Measurements from ENCODE around the gene PLPPR2.

DNA sequence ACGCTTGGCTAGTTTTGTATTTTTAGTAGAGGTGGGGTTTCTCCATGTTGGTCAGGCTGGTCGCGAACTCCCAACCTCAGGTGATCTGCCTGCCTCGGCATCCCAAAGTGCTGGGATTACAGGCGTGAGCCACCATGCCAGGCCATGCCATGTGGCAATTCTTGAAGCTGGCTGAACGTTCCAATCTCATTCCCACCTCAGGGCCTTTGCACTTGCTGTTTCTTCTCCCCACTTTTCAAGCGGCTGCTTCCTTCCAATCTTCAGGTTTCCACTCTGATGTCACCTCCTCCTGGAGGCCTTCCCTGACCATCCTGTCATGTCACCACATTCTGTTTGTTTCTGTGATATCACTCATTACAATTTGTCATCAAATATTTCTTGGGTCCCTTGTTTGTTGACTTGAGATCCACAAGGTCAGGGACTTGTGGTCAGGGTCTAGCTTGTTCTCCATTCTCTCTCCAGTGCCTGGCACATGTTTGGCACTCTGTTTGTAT, 24.7 kb downstream of the PLPPR2 start:
- TF ChIP-seq EZH2phosphoT487 (IDR thresholded peaks at IDR 0.05; ENCODE audit: low read depth, severe bottlenecking, unreplicated experiment) (no peak), CTCF (IDR thresholded peaks at IDR 0.05; ENCODE audit: poor library complexity) (no peak), EZH2 (IDR thresholded peaks at IDR 0.05; ENCODE audit: borderline replicate concordance) (no peak)

Measured in hepatocyte (in vitro differentiated cells).